ENCODE measurements around the gene SIRT7.

DNA sequence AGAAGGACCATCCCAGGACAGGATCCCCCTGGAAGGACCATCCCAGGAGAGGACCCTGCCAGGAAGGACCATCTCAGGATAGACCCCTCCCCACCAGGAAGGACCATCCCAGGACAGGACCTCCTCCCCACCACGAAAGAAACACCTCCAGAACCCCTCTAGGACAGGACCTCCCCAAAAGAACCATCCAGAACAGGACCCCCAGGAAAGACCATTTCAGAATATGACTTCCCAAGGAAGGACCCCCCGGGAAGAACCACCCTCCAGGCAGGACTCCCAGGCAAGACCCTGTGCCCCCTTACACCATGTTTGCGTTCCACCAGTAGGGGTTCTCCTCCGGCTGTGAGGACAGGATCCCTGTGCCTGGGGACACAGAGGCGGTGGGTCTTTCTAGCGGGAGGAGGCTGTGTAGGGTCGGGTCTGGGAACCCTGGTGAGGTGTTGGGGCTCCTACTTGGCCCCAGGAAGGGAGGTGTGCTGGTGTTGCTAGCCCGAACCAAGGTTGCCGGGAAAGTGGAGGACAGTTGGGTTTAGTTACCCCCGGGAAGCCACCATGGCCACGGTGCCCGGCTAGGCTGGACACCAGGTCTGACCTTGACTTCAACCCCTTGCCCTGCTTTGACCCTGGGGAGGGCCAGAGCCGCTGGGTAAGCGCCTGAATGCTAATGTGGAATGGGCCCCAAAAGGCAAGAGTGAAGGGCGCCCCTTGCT is 40.8 kb upstream of the SIRT7 start:
- TF ChIP-seq, protein P1, sequence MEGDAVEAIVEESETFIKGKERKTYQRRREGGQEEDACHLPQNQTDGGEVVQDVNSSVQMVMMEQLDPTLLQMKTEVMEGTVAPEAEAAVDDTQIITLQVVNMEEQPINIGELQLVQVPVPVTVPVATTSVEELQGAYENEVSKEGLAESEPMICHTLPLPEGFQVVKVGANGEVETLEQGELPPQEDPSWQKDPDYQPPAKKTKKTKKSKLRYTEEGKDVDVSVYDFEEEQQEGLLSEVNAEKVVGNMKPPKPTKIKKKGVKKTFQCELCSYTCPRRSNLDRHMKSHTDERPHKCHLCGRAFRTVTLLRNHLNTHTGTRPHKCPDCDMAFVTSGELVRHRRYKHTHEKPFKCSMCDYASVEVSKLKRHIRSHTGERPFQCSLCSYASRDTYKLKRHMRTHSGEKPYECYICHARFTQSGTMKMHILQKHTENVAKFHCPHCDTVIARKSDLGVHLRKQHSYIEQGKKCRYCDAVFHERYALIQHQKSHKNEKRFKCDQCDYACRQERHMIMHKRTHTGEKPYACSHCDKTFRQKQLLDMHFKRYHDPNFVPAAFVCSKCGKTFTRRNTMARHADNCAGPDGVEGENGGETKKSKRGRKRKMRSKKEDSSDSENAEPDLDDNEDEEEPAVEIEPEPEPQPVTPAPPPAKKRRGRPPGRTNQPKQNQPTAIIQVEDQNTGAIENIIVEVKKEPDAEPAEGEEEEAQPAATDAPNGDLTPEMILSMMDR (IDR thresholded peaks at IDR 0.05): no peak
- no peak for TF ChIP-seq POLR2A (IDR thresholded peaks at IDR 0.05)

Measured in heart left ventricle (tissue), 13 donors.